ENCODE results near the gene EIF4G3.
"Not testable (repeated sequence)": the region's sequence is repeated elsewhere in the genome, so short reads cannot be mapped to it uniquely, and the experiment has no call there.

Gene EIF4G3

DNA sequence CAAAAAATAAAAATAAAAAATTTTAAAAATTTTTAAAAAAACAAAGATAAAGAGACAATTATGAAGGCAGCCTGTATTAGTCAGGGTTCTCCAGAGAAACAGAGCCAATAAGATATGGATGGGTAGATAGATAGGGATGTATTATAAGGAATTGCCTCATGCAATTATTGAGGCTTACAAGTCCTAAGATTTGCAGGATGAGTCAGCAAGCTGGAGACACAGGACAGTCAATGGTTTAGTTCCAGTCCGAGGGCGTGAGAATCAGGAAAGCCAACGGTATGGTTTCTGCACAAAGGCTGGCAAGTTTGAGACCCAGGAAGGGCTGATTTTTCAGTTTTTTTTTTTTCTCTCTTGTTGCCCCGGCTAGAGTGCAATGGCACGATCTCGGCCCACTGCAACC is 24.1 kb upstream of the EIF4G3 start:
- TF ChIP-seq, protein P1, sequence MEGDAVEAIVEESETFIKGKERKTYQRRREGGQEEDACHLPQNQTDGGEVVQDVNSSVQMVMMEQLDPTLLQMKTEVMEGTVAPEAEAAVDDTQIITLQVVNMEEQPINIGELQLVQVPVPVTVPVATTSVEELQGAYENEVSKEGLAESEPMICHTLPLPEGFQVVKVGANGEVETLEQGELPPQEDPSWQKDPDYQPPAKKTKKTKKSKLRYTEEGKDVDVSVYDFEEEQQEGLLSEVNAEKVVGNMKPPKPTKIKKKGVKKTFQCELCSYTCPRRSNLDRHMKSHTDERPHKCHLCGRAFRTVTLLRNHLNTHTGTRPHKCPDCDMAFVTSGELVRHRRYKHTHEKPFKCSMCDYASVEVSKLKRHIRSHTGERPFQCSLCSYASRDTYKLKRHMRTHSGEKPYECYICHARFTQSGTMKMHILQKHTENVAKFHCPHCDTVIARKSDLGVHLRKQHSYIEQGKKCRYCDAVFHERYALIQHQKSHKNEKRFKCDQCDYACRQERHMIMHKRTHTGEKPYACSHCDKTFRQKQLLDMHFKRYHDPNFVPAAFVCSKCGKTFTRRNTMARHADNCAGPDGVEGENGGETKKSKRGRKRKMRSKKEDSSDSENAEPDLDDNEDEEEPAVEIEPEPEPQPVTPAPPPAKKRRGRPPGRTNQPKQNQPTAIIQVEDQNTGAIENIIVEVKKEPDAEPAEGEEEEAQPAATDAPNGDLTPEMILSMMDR (conservative IDR thresholded peaks at IDR 0.05; ENCODE audit: low read depth), result no peak
- no peak overlapping the region for H3K27ac ChIP-seq
- no peak for DNase-seq (ENCODE audit: low spot score)
- POLR2A ChIA-PET (ENCODE audit: low non-redundant PET), result no interaction called here
- CTCF ChIA-PET, result interaction anchor here (0.6 kb wide), 2 partner anchors 48 to 134 kb away, joined by 3 to 4 read pairs; no protein-coding TSS in a partner anchor

DNA sequence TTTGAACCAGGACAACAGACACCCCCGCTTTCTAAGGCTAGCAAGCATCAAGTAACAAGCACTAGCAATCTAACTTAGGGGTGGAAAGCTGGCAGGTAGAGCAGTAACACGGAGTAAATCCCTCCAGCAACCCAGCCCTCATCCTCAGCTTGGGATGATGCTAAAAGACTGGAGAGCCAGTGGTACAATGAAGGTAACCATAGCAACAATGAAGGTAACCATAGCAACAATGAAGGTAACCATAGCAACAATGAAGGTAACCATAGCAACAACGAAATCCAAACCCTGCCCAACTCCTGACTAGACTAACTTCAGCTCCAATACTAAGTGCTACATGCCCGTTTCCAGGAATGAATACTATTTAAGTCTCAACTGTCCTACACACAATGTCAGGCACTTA is 22.2 kb upstream of the EIF4G3 start:
- POLR2A ChIA-PET (ENCODE audit: low non-redundant PET), result no interaction called here
- TF ChIP-seq, protein P1 (conservative IDR thresholded peaks at IDR 0.05; ENCODE audit: low read depth), result no peak
- H3K27ac ChIP-seq, result no peak overlapping the region
- CTCF ChIA-PET, result no interaction called here
- no peak for DNase-seq (ENCODE audit: low spot score)

DNA sequence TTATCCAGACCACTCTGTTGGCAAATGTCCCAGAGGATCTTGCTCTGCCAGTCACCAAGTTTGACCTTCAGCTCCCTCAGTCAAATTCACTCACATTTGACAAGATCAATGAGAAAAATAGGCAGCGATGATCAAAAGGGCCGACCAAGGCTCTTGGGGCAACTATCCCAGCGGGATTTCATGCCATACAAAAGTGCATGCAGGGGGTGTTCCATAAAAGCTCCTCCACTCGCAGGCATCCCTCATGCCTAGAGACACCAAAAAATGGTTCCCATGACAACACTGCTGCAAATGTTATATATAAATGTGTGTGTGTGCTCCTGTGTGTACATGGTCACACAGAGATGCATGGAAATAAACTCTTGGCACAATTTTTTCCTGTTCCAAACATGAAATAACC is 16.2 kb upstream of the EIF4G3 start:
- DNase-seq (ENCODE audit: low spot score), result no peak
- POLR2A ChIA-PET (ENCODE audit: low non-redundant PET), result no interaction called here
- no peak overlapping the region for H3K27ac ChIP-seq
- TF ChIP-seq, protein P1 (conservative IDR thresholded peaks at IDR 0.05; ENCODE audit: low read depth), result no peak
- CTCF ChIA-PET, result no interaction called here

- H3K27ac ChIP-seq, result peak overlapping the region; percentile 10; the same call in 1 of the 2 replicates
- no peak for DNase-seq (ENCODE audit: low spot score)
- ChIA-PET CTCF (no interaction called here), POLR2A (ENCODE audit: low non-redundant PET) (no interaction called here)
- TF ChIP-seq, protein P1 (conservative IDR thresholded peaks at IDR 0.05; ENCODE audit: low read depth), result no peak
These were observed 15.6 kb upstream of the EIF4G3 start for GRCh38 chr1:21192284-21192683.

- POLR2A ChIA-PET (ENCODE audit: low non-redundant PET), result interaction anchor here (0.6 to 0.7 kb wide), 3 partner anchors 13 to 404 kb away, joined by 3 to 10 read pairs (median 4); partner anchors contain the start of gene HP1BP3
- not testable (repeated sequence) for DNase-seq (ENCODE audit: low spot score)
- peak overlapping the region; percentile 61 for H3K27ac ChIP-seq
- CTCF ChIA-PET, result interaction anchor here (0.5 to 0.7 kb wide), 2 partner anchors 72 to 204 kb away, joined by 3 to 5 read pairs; no protein-coding TSS in a partner anchor
These were observed 14.1 kb upstream of the EIF4G3 start for GRCh38 chr1:21190771-21191170.

DNA sequence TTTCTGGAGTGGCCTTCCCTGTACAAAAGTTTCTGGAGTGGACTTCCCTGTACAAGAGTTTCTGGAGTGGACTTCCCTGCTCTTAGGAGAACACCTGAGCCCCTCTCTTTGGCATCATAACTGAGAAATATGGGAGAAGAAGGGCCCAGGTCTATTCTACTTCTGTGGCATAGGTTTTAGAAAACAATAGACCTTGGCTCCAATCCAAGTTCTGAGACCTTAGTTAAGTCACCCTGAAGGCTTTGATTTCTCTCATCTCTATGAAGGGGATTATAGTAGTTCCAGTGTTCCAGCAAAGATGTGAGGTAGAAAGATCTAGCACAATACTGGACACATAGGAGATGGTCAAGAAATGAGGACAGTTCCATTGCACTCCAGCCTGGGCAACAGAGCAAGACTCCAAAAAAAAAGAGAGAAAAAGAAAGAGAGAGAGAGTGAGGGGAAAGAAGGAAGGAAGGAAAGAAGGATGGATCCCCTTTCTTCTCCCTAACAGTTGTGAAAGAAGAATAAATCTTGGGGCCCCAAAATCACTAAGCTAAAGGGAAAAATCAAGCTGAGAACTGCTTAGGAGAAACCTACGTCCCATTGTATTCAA is 13.3 kb upstream of the EIF4G3 start:
- CTCF ChIA-PET, result interaction anchor here (0.7 to 1.1 kb wide), 2 partner anchors 204 to 208 kb away, joined by 3 to 5 read pairs; no protein-coding TSS in a partner anchor
- DNase-seq (ENCODE audit: low spot score), result no peak
- POLR2A ChIA-PET (ENCODE audit: low non-redundant PET), result no interaction called here
- TF ChIP-seq, protein P1 (conservative IDR thresholded peaks at IDR 0.05; ENCODE audit: low read depth), result no peak
- H3K27ac ChIP-seq, result peak overlapping the region; percentile 61

DNA sequence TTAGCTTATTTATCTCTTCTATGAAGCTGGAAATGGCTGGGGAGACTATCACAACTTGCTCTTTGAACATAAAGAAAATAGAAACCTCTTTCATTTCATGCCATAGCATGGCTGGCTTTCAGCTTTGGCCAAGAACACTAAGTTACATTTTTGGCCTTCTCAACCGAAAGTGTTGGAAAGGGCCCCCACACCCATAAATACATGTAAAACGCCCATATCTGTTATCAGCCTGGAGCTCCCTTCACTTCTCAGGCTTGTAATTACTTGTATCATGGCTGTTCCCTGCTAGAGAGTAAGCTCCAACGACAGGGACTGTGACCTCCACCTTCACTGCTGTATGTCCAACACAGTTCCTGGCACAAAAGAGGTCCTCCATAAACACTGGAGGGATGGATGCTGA is 12.7 kb upstream of the EIF4G3 start:
- TF ChIP-seq, protein P1 (conservative IDR thresholded peaks at IDR 0.05; ENCODE audit: low read depth), result no peak
- H3K27ac ChIP-seq, result no peak overlapping the region
- ChIA-PET CTCF (interaction anchor here (0.5 to 1.1 kb wide), 2 partner anchors 208 to 471 kb away, joined by 3 read pairs; no protein-coding TSS in a partner anchor), POLR2A (ENCODE audit: low non-redundant PET) (no interaction called here)
- no peak for DNase-seq (ENCODE audit: low spot score)
